ENCODE data around the gene NRN1L. TPM values are rescaled to one million over a fixed set of nuclear protein-coding genes. Genes with fewer than 3 reads are reported as not detected.

The NRN1L gene
- total RNA-seq, 1 experiment from 2014 or later, result not detected

DNA sequence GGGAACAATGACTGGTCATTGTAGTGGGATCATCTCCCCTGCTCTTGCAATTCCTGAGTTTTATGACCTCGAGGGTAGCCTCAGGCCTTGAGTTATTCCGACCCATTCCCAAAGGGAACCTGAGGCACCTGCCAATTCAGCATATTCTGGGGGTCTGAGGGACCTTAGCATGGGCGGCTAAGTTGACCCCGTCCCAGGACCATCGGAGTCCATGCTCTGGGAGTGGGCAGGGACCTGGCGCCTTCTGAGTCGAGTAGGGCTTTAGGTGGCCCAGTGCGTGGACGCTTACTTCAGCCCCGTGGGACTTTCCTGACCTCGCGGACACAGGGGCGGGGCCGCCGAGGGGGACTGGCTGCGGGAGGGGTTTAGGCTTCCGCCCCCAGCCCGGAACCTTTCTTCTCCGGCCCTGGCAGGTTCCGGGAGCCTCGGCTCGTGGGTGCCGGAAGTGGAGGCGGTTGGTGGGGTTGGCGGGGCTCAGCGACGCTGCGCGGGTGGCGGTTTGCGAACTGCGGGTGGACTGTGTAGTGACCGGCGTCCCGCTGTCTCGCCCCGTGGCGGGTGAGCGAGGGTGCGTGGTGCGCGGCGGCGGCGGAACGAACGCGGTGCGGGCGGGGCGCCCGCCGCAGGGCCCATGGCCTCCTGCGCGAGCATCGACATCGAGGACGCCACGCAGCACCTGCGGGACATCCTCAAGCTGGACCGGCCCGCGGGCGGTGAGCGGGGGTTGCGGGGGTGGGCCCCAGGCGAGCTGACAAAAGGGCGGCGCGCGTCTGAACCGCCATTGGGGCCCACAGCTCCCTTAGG, 11.9 kb upstream of the NRN1L start, which contains the start of gene EDC4:
Gene EDC4 (plus strand): TSS at position 422 of the 804 bp plus-strand sequence. CDS start 210 bp downstream, at position 632.
- Mint-ChIP-seq H3K27me3 (ENCODE audit: insufficient read depth, unreplicated experiment) (no peaks in the 10 kb centered on the region), H3K36me3 (ENCODE audit: insufficient read depth, unreplicated experiment) (peaks cover 71% of the 10 kb centered on the region), H3K9me3 (ENCODE audit: unreplicated experiment) (no peaks in the 10 kb centered on the region), H3K27ac (ENCODE audit: low read depth, unreplicated experiment) (peak within 1 kb of the TSS; percentile 94), H3K4me1 (ENCODE audit: insufficient read depth, unreplicated experiment) (peaks cover 34% of the 10 kb centered on the region), H3K4me3 (ENCODE audit: unreplicated experiment) (peak within 1 kb of the TSS; percentile 89)
- TF ChIP-seq, protein P1, sequence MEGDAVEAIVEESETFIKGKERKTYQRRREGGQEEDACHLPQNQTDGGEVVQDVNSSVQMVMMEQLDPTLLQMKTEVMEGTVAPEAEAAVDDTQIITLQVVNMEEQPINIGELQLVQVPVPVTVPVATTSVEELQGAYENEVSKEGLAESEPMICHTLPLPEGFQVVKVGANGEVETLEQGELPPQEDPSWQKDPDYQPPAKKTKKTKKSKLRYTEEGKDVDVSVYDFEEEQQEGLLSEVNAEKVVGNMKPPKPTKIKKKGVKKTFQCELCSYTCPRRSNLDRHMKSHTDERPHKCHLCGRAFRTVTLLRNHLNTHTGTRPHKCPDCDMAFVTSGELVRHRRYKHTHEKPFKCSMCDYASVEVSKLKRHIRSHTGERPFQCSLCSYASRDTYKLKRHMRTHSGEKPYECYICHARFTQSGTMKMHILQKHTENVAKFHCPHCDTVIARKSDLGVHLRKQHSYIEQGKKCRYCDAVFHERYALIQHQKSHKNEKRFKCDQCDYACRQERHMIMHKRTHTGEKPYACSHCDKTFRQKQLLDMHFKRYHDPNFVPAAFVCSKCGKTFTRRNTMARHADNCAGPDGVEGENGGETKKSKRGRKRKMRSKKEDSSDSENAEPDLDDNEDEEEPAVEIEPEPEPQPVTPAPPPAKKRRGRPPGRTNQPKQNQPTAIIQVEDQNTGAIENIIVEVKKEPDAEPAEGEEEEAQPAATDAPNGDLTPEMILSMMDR (IDR thresholded peaks at IDR 0.05; ENCODE audit: unreplicated experiment), result no peak
- no TSS peak for BruUV-seq (replicated peaks)
- DNase-seq (ENCODE audit: unreplicated experiment), result peak; percentile 71
- intact Hi-C loops (cut with micrococcal nuclease), result no loop called here
- ChIA-PET POLR2A (interaction anchor here (0.6 to 3.1 kb wide), 11 partner anchors 10 to 1466 kb away, joined by 3 to 27 read pairs (median 6); partner anchors contain the start of genes ATP6V0D1, GFOD2, NRN1L and NUTF2), CTCF (interaction anchor here (0.7 to 2.9 kb wide), 6 partner anchors 10 to 65 kb away, joined by 3 to 44 read pairs (median 4); partner anchors contain the start of gene NRN1L)

DNA sequence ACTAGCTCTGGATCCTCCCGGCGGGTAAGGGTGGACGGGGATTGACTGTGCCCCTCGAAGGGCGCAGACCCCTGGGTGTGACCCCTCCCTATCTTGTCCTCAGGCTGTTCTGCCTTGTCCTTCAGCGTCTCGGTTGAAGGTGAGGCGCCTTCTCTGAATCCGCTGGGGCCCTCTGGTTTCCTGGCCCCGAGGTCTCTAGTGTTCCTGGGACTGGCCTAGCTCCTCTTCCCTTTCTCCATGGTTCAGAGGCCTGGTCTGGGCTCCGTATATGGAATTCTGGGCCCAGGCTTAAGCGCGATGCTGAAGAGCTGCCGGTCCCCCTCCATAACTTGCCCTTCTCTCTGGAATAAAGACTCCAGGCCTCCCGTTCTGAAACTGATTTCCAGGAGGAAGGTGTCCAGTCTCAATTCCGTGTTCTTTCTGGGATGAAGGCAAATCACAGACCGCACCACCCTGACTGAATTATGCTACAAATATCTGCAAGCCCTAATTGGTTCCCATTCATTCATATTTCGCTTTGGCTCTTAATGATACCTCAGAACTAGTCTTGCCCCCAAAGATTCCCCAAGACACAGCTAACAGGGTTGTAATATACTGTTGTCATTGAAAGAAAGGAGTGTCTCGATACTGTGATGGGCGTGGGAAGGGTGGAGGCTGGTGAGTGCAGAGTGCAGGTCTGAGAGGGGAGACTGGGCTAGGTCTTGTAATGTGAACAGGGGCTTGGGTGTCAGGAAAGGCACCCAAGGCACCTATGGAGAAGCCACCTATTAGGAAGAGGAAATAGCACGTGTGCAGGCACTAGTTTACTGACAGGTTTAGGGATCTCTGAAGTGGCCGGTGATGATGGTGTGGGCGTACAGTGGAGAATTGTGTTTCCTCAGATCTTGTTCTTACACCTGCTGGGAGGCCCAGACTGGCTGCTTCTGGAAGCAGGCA, 11.0 kb upstream of the NRN1L start:
- DNase-seq (ENCODE audit: unreplicated experiment), result no peak
- Mint-ChIP-seq H3K27ac (ENCODE audit: low read depth, unreplicated experiment) (peak overlapping the region; percentile 94), H3K27me3 (ENCODE audit: insufficient read depth, unreplicated experiment) (no peaks in the 10 kb centered on the region), H3K4me1 (ENCODE audit: insufficient read depth, unreplicated experiment) (peaks cover 34% of the 10 kb centered on the region), H3K9me3 (ENCODE audit: unreplicated experiment) (no peaks in the 10 kb centered on the region), H3K4me3 (ENCODE audit: unreplicated experiment) (peak overlapping the region; percentile 89), H3K36me3 (ENCODE audit: insufficient read depth, unreplicated experiment) (peaks cover 71% of the 10 kb centered on the region)
- POLR2A ChIA-PET, result interaction anchor here (0.6 to 3.1 kb wide), 14 partner anchors 8 to 1465 kb away, joined by 3 to 27 read pairs (median 4); partner anchors contain the start of genes ATP6V0D1, GFOD2, NRN1L and NUTF2
- TF ChIP-seq, protein P1 (IDR thresholded peaks at IDR 0.05; ENCODE audit: unreplicated experiment), result no peak
- TSS peak; percentile 18 for BruUV-seq (replicated peaks)
- intact Hi-C loops (cut with micrococcal nuclease), result no loop called here
- CTCF ChIA-PET, result interaction anchor here (0.7 to 2.9 kb wide), 6 partner anchors 10 to 64 kb away, joined by 3 to 44 read pairs (median 4); partner anchors contain the start of gene NRN1L

DNA sequence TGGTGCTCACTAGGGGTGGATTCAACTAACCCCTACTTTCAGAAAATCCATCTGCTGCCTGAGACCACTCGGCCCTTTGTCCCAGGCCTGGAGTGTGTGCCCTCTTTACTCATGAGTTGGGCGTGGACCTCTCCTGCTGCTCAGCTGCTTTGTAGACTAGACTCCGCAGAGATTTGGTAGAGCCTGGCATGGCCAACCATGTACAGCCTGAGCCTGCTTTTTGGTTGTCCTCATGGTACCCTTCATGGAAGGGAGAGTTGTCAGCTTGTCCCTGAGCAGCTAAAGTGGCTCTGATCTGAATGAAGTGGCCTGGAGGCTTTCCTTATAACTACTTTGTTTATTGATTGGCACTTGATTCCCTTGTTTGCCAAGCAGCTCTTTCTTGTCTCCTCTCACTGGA, 10.3 kb upstream of the NRN1L start:
- Mint-ChIP-seq H3K36me3 (ENCODE audit: insufficient read depth, unreplicated experiment) (peaks cover 74% of the 10 kb centered on the region), H3K9me3 (ENCODE audit: unreplicated experiment) (no peaks in the 10 kb centered on the region), H3K27ac (ENCODE audit: low read depth, unreplicated experiment) (peak overlapping the region; percentile 94), H3K4me3 (ENCODE audit: unreplicated experiment) (peak overlapping the region; percentile 89), H3K4me1 (ENCODE audit: insufficient read depth, unreplicated experiment) (peaks cover 34% of the 10 kb centered on the region), H3K27me3 (ENCODE audit: insufficient read depth, unreplicated experiment) (no peaks in the 10 kb centered on the region)
- no peak for DNase-seq (ENCODE audit: unreplicated experiment)
- TF ChIP-seq, protein P1 (IDR thresholded peaks at IDR 0.05; ENCODE audit: unreplicated experiment), result no peak
- ChIA-PET CTCF (interaction anchor here (2.4 to 2.9 kb wide), 2 partner anchors 9 to 31 kb away, joined by 8 to 44 read pairs; partner anchors contain the start of gene NRN1L), POLR2A (interaction anchor here (1.0 to 3.1 kb wide), 6 partner anchors 13 to 61 kb away, joined by 3 to 27 read pairs (median 8); partner anchors contain the start of genes NUTF2 and PSMB10)
- intact Hi-C loops (cut with micrococcal nuclease), result no loop called here
- no TSS peak for BruUV-seq (replicated peaks)
